ENCODE measurements around the gene CBL. TPM values are rescaled to one million over a fixed set of nuclear protein-coding genes. Genes with fewer than 3 reads are reported as not detected.

CBL gene
- total RNA-seq, 2 donors from 2014 or later: 10.8 to 16.4 TPM

- intact Hi-C loops (cut with DNase I): no loop called here
- Histone ChIP-seq H3K36me3 (no peaks in the 10 kb centered on the region), H3K27me3 (peaks cover 30% of the 10 kb centered on the region), H3K9ac (ENCODE audit: low read depth in 2 of 2, low read length in 2 of 2) (peak overlapping the region; percentile 21 to 43), H3K27ac (peak overlapping the region; percentile 23), H3K4me1 (peaks cover 15% of the 10 kb centered on the region), H3K9me3 (no peaks in the 10 kb centered on the region), H3K4me3 (no peak overlapping the region)
- no peak for DNase-seq
- no peak for TF ChIP-seq CTCF (IDR thresholded peaks at IDR 0.05)
Measured at GRCh38 chr11:119317592-119318239, 111.6 kb downstream of the CBL start.

- intact Hi-C loops (cut with DNase I): no loop called here
- no peaks in the 10 kb centered on the region for H3K36me3 ChIP-seq
- peak overlapping the region; percentile 23 for H3K27ac ChIP-seq
- H3K27me3 ChIP-seq: peaks cover 30% of the 10 kb centered on the region
- H3K9me3 ChIP-seq: no peaks in the 10 kb centered on the region
- H3K4me3 ChIP-seq: no peak overlapping the region
- no peak for DNase-seq
- H3K9ac ChIP-seq (ENCODE audit: low read depth in 2 of 2, low read length in 2 of 2): peak overlapping the region in 1 of 2 donors; percentile 21
- TF ChIP-seq CTCF (IDR thresholded peaks at IDR 0.05): no peak
- H3K4me1 ChIP-seq: peaks cover 15% of the 10 kb centered on the region
Measured at GRCh38 chr11:119318240-119319135, 112.3 kb downstream of the CBL start.

GRCh38 chr11:119319136-119319699, 113.1 kb downstream of the CBL start:
- Histone ChIP-seq H3K27ac (peak overlapping the region; percentile 23), H3K4me3 (no peak overlapping the region), H3K27me3 (peaks cover 30% of the 10 kb centered on the region), H3K4me1 (peaks cover 15% of the 10 kb centered on the region), H3K9me3 (no peaks in the 10 kb centered on the region), H3K36me3 (no peaks in the 10 kb centered on the region), H3K9ac (ENCODE audit: low read depth in 2 of 2, low read length in 2 of 2) (peak overlapping the region in 1 of 2 donors; percentile 47)
- intact Hi-C loops (cut with DNase I): no loop called here
- DNase-seq: no peak
- TF ChIP-seq CTCF (IDR thresholded peaks at IDR 0.05): no peak

GRCh38 chr11:119319700-119320239, 113.6 kb downstream of the CBL start:
- H3K9ac ChIP-seq (ENCODE audit: low read depth in 2 of 2, low read length in 2 of 2): peak overlapping the region in 1 of 2 donors; percentile 47
- H3K27me3 ChIP-seq: peaks cover 26% of the 10 kb centered on the region
- H3K27ac ChIP-seq: peak overlapping the region; percentile 62
- TF ChIP-seq CTCF (IDR thresholded peaks at IDR 0.05): no peak
- DNase-seq: no peak
- no peaks in the 10 kb centered on the region for H3K9me3 ChIP-seq
- peaks cover 15% of the 10 kb centered on the region for H3K4me1 ChIP-seq
- no peak overlapping the region for H3K4me3 ChIP-seq
- intact Hi-C loops (cut with DNase I): no loop called here
- no peaks in the 10 kb centered on the region for H3K36me3 ChIP-seq

- Histone ChIP-seq H3K9me3 (no peaks in the 10 kb centered on the region), H3K36me3 (no peaks in the 10 kb centered on the region), H3K4me3 (peak overlapping the region; percentile 39), H3K4me1 (peaks cover 10% of the 10 kb centered on the region), H3K27ac (peak overlapping the region; percentile 62), H3K27me3 (peaks cover 22% of the 10 kb centered on the region), H3K9ac (ENCODE audit: low read depth in 2 of 2, low read length in 2 of 2) (peak overlapping the region; percentile 4 to 71)
- no peak for DNase-seq
- intact Hi-C loops (cut with DNase I): no loop called here
- TF ChIP-seq CTCF (IDR thresholded peaks at IDR 0.05): no peak
Measured at GRCh38 chr11:119320240-119320775, 114.2 kb downstream of the CBL start.
